HepG2 (cell line): Measurements from ENCODE around the gene LSMEM2.

ENCODE experiments used
- EZH2 ChIP-seq: conservative IDR thresholded peaks from 2 replicates; pipeline ENCODE4 v1.6.1; 2012; ENCODE audit warnings: mild to moderate bottlenecking, low read depth, low read length, moderate library complexity
- NFATC3 ChIP-seq: sonication (generic); formaldehyde crosslinking; IDR thresholded peaks from 2 replicates; pipeline ENCODE4 v1.5.1; 2020; ENCODE audit warnings: mild to moderate bottlenecking, missing genetic modification reagents
- ZNF121 ChIP-seq: sonication (generic); formaldehyde crosslinking; IDR thresholded peaks from 2 replicates; pipeline ENCODE4 v1.5.0; 2020; ENCODE audit warnings: mild to moderate bottlenecking, missing genetic modification reagents

- TF ChIP-seq EZH2 (no peak), NFATC3 (CRISPR knock-in tag) (no peak), ZNF121 (CRISPR knock-in tag) (no peak)
These were observed 46.6 kb upstream of the LSMEM2 start for GRCh38 chr3:50232303-50232702.
